ENCODE data around the gene ATP5MC2.
"Not testable (repeated sequence)": the region's sequence is repeated elsewhere in the genome, so short reads cannot be mapped to it uniquely, and the experiment has no call there.

ATP5MC2 gene

GRCh38 chr12:53688134-53688533, 12.3 kb upstream of the ATP5MC2 start:
- DNase-seq = no peak

- no peak for DNase-seq
These were observed 10.6 kb upstream of the ATP5MC2 start for GRCh38 chr12:53686436-53686835.

- no peak for DNase-seq
These were observed 8.9 kb upstream of the ATP5MC2 start for GRCh38 chr12:53684654-53685220.

GRCh38 chr12:53683983-53684382, 8.1 kb upstream of the ATP5MC2 start:
- DNase-seq = no peak

- DNase-seq = no peak
These were observed 7.6 kb upstream of the ATP5MC2 start for GRCh38 chr12:53683494-53683893.

GRCh38 chr12:53680061-53680460, 4.2 kb upstream of the ATP5MC2 start:
- not testable (repeated sequence) for DNase-seq

GRCh38 chr12:53677800-53678148, 1.9 kb upstream of the ATP5MC2 start:
- DNase-seq = no peak

- no peak for DNase-seq
These were observed 1.3 kb upstream of the ATP5MC2 start for GRCh38 chr12:53677016-53677799.

- DNase-seq = no peak
These were observed 753 bp upstream of the ATP5MC2 start for GRCh38 chr12:53676656-53677015.

- DNase-seq = no peak
These were observed 744 bp downstream of the ATP5MC2 start for GRCh38 chr12:53674977-53675700.

GRCh38 chr12:53670971-53671370, 4.9 kb downstream of the ATP5MC2 start:
- no peak for DNase-seq

- DNase-seq = no peak
These were observed 5.6 kb downstream of the ATP5MC2 start for GRCh38 chr12:53670308-53670707.

GRCh38 chr12:53667080-53667479, 8.8 kb downstream of the ATP5MC2 start:
- DNase-seq = no peak

- DNase-seq = no peak
These were observed 10.9 kb downstream of the ATP5MC2 start for GRCh38 chr12:53664936-53665335.

- DNase-seq = no peak
These were observed 11.7 kb downstream of the ATP5MC2 start for GRCh38 chr12:53664191-53664590.

GRCh38 chr12:53660041-53660440, 15.8 kb downstream of the ATP5MC2 start:
- DNase-seq = no peak

- no peak for DNase-seq
These were observed 16.3 kb downstream of the ATP5MC2 start for GRCh38 chr12:53659571-53659981.

- no peak for DNase-seq
These were observed 16.8 kb downstream of the ATP5MC2 start for GRCh38 chr12:53659011-53659551.

GRCh38 chr12:53657041-53657440, 18.8 kb downstream of the ATP5MC2 start:
- no peak for DNase-seq

- DNase-seq = no peak
These were observed 22.3 kb downstream of the ATP5MC2 start for GRCh38 chr12:53653595-53653994.

- no peak for DNase-seq
These were observed 23.5 kb downstream of the ATP5MC2 start for GRCh38 chr12:53652366-53652765.

GRCh38 chr12:53651737-53652136, 24.1 kb downstream of the ATP5MC2 start:
- DNase-seq = no peak

GRCh38 chr12:53646300-53646699, 29.6 kb downstream of the ATP5MC2 start:
- not testable (repeated sequence) for DNase-seq

GRCh38 chr12:53645165-53645564, 30.7 kb downstream of the ATP5MC2 start:
- DNase-seq = no peak
